HL-60 (cell line): ENCODE data around the gene MSRB3.

Experiments used
- DNase-seq, 2 experiments: peaks; one replicate each; pipeline ENCODE4 v3.0.0-alpha.2; 2010 to 2020; ENCODE audit warnings: low read depth in 1 of 2, low spot score in 1 of 2
- H3K27ac ChIP-seq: fragments of 250-450 bp; sonication (Bioruptor Pico); replicated peaks from 2 replicates; pipeline ENCODE4 v1.5.1; 2020; ENCODE audit warnings: mild to moderate bottlenecking, moderate library complexity
- H3K27me3 ChIP-seq: fragments of 250-450 bp; sonication (Bioruptor Pico); 2 replicates; pipeline ENCODE4 v1.5.1; 2021; ENCODE audit warnings: mild to moderate bottlenecking, moderate library complexity; ENCODE audit not compliant: insufficient read depth, poor library complexity, severe bottlenecking
- H3K4me3 ChIP-seq: replicated peaks from 2 replicates; pipeline ENCODE4 v1.5.1; 2011; ENCODE audit warnings: mild to moderate bottlenecking, control low read depth, low read length; ENCODE audit not compliant: insufficient read depth
- GABPA ChIP-seq: IDR thresholded peaks from 2 replicates; pipeline ENCODE4 v1.6.1; 2012; ENCODE audit warnings: low read depth
- POLR2AphosphoS5 ChIP-seq: IDR thresholded peaks from 2 replicates; pipeline ENCODE4 v1.6.1; 2012; ENCODE audit warnings: low read depth
- SPI1 ChIP-seq: IDR thresholded peaks from 2 replicates; pipeline ENCODE4 v1.6.1; 2012; ENCODE audit warnings: low read depth, mild to moderate bottlenecking, borderline replicate concordance
- TF ChIP-seq, protein P1 (sequence below): IDR thresholded peaks from 2 replicates; pipeline ENCODE4 v1.6.1; 2012; ENCODE audit warnings: low read depth; ENCODE audit not compliant: insufficient replicate concordance
- TF ChIP-seq, protein P2 (sequence below): IDR thresholded peaks from one replicate; pipeline ENCODE4 v1.5.1; 2011; ENCODE audit warnings: low read length, control low read depth, inconsistent platforms; ENCODE audit not compliant: insufficient read depth

Gene MSRB3

DNA sequence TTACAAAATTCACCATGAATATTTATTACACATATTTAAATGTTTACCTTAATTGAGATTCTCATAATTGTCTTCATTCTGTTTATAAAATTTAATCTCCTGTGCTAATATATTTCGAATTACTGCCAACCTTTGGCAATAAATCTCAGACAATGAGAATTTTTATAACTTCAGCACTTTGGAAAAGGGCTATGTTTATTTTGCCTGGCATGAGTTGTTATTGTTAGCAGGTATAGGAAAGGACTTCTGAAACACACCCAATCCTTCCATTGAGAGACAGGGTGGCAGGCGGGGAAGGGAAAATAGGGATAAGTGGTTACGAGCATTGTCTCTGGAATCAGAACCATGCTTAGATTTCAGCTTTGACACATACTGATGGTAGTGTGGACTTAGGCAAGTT lies 12.1 kb upstream of the MSRB3 start:
- TF ChIP-seq, protein P1, sequence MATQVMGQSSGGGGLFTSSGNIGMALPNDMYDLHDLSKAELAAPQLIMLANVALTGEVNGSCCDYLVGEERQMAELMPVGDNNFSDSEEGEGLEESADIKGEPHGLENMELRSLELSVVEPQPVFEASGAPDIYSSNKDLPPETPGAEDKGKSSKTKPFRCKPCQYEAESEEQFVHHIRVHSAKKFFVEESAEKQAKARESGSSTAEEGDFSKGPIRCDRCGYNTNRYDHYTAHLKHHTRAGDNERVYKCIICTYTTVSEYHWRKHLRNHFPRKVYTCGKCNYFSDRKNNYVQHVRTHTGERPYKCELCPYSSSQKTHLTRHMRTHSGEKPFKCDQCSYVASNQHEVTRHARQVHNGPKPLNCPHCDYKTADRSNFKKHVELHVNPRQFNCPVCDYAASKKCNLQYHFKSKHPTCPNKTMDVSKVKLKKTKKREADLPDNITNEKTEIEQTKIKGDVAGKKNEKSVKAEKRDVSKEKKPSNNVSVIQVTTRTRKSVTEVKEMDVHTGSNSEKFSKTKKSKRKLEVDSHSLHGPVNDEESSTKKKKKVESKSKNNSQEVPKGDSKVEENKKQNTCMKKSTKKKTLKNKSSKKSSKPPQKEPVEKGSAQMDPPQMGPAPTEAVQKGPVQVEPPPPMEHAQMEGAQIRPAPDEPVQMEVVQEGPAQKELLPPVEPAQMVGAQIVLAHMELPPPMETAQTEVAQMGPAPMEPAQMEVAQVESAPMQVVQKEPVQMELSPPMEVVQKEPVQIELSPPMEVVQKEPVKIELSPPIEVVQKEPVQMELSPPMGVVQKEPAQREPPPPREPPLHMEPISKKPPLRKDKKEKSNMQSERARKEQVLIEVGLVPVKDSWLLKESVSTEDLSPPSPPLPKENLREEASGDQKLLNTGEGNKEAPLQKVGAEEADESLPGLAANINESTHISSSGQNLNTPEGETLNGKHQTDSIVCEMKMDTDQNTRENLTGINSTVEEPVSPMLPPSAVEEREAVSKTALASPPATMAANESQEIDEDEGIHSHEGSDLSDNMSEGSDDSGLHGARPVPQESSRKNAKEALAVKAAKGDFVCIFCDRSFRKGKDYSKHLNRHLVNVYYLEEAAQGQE: no peak
- DNase-seq: no peak
- H3K27ac ChIP-seq: no peak overlapping the region
- no peaks in the 10 kb centered on the region for H3K27me3 ChIP-seq
- no peak overlapping the region for H3K4me3 ChIP-seq

DNA sequence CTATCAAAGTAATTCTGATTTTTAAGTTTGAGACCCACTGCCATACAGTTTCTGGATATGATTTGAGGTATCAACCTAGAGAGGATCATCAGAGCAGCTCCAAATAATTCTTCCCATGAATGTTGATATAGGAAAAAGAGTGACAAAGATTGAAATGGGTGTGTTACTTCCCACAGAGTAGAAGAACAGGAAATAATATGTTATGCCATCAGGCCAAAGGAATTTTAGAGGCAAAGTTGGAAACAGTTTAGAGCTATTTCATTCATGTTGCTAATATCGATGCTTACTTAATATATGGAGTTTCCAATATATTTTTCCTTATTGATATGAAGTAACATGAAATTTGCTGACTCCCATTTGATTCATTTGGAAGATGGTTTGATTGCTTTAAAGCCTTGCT lies 8.9 kb upstream of the MSRB3 start:
- DNase-seq: no peak
- Histone ChIP-seq H3K4me3 (no peak overlapping the region), H3K27me3 (no peaks in the 10 kb centered on the region), H3K27ac (no peak overlapping the region)
- TF ChIP-seq, protein P1: no peak
- TF ChIP-seq, protein P2, sequence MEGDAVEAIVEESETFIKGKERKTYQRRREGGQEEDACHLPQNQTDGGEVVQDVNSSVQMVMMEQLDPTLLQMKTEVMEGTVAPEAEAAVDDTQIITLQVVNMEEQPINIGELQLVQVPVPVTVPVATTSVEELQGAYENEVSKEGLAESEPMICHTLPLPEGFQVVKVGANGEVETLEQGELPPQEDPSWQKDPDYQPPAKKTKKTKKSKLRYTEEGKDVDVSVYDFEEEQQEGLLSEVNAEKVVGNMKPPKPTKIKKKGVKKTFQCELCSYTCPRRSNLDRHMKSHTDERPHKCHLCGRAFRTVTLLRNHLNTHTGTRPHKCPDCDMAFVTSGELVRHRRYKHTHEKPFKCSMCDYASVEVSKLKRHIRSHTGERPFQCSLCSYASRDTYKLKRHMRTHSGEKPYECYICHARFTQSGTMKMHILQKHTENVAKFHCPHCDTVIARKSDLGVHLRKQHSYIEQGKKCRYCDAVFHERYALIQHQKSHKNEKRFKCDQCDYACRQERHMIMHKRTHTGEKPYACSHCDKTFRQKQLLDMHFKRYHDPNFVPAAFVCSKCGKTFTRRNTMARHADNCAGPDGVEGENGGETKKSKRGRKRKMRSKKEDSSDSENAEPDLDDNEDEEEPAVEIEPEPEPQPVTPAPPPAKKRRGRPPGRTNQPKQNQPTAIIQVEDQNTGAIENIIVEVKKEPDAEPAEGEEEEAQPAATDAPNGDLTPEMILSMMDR: no peak
- TF ChIP-seq POLR2AphosphoS5: no peak
- TF ChIP-seq GABPA: no peak
- no peak for TF ChIP-seq SPI1

DNA sequence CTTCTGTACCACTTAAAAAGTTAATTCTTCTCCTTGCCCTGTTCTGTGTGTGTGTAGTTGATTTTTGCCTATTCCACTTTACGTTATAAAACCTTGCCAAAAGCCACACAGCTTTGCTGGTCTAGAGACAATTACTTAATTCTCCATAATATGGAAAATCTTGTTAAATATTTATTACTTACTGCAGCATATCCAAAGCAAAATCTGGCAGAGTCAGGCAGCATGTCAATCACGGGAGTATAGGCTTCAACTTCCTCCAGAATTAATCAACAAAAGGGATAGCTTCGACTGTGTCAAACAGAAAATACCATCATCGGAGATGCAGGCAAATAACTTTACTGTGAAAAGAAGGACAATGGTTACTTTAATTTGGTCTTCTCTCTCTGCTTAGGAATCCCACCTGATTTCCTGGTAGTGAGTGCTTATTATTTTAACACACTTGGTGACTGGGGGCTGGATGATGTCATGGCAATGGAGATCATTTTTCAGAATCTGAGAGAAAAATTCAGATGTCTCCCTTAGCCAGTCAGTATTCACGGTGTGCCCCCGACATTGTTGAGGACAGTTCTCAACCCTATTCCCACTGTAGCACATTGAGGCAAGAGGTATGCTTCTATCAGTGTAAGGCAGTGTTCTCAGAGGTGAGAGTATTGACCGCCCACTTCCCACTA lies 3.7 kb upstream of the MSRB3 start:
- no peak overlapping the region for H3K4me3 ChIP-seq
- TF ChIP-seq SPI1 (no peak), POLR2AphosphoS5 (no peak), GABPA (no peak)
- TF ChIP-seq, protein P2: no peak
- TF ChIP-seq, protein P1: no peak
- H3K27ac ChIP-seq: no peak overlapping the region
- H3K27me3 ChIP-seq: no peaks in the 10 kb centered on the region
- DNase-seq: no peak

DNA sequence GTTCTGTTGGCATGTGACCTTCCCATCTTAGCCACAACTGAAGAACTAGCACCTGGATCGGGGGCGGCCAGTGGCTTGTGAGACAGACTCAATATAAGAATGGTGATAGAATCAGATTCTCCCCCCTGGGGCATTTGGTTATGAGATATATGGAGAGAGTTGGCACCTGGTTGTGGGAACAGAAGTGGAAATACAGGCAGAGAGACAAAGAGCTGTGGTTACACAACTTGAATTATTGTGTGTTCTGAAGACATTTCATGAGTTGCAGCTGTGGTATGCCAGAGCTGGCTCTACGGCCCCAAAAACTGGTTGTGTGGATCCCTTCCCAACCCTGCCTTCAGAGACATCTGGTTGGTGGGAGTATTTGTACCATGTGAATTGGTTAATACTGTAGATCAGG lies 2.9 kb upstream of the MSRB3 start:
- H3K27ac ChIP-seq: no peak overlapping the region
- TF ChIP-seq, protein P2: no peak
- TF ChIP-seq GABPA (no peak), POLR2AphosphoS5 (no peak), SPI1 (no peak)
- TF ChIP-seq, protein P1: no peak
- no peak for DNase-seq
- no peak overlapping the region for H3K4me3 ChIP-seq
- no peaks in the 10 kb centered on the region for H3K27me3 ChIP-seq
